Breast epithelium (tissue), 3 donors: ENCODE data around the gene SYNGR1.

ENCODE experiments used
- CTCF ChIP-seq, 3 donors: fragments of 450-650 bp; IDR thresholded peaks; one replicate each; pipeline ENCODE4 v1.5.1; 2016 to 2017; ENCODE audit warnings: antibody characterized with exemption in 3 of 3, mild to moderate bottlenecking in 3 of 3, moderate library complexity in 3 of 3
- POLR2A ChIP-seq: fragments of 450-650 bp; IDR thresholded peaks from one replicate; pipeline ENCODE4 v1.6.1; 2016; ENCODE audit warnings: antibody characterized with exemption, mild to moderate bottlenecking, moderate library complexity
- POLR2AphosphoS5 ChIP-seq, 3 donors: sonication (generic); formaldehyde crosslinking; IDR thresholded peaks; one replicate each; pipeline ENCODE4 v1.6.1; 2017; ENCODE audit warnings: antibody characterized with exemption in 3 of 3

- no peak for TF ChIP-seq POLR2AphosphoS5 (IDR thresholded peaks at IDR 0.05)
- TF ChIP-seq POLR2A: no peak
- TF ChIP-seq CTCF (IDR thresholded peaks at IDR 0.05): no peak
These were observed 55.7 kb downstream of the SYNGR1 start for GRCh38 chr22:39405346-39406085.
